HEK293 (cell line): ENCODE results near the gene SLC26A11.

ENCODE experiments used
- CTCF ChIA-PET: fragments of 350-600 bp; formaldehyde crosslinking; extraction: SDS; loops from one replicate; lab custom pipeline; 2021; ENCODE audit warnings: antibody characterized with exemption; lab: Yijun Ruan, JAX
- POLR2A ChIA-PET: fragments of 300-600 bp; formaldehyde crosslinking; extraction: SDS; loops from one replicate; lab custom pipeline; 2020; ENCODE audit warnings: antibody characterized with exemption, inconsistent platforms; lab: Yijun Ruan, JAX
- H3K27ac ChIP-seq: fragments of 200-500 bp; sonication (Bioruptor generic); 2 replicates; pipeline ENCODE4 v1.5.1; 2014; ENCODE audit warnings: low read depth, low read length, control low read depth, inconsistent platforms; ENCODE audit errors: extremely low read depth
- H3K36me3 ChIP-seq, 2 experiments: fragments of 200-500 bp in 1 of 2; sonication (Bioruptor generic) in 1 of 2; 1 replicate in 1 of 2; 2 replicates in 1 of 2; pipeline ENCODE4 v1.5.1; 2014 to 2017; ENCODE audit warnings: inconsistent platforms in 2 of 2, low read length in 2 of 2; ENCODE audit not compliant: control insufficient read depth in 2 of 2, insufficient read depth in 1 of 2
- H3K4me1 ChIP-seq: fragments of 200-500 bp; sonication (Bioruptor generic); 2 replicates; pipeline ENCODE4 v1.5.1; 2014; ENCODE audit warnings: mild to moderate bottlenecking, low read length, inconsistent platforms; ENCODE audit not compliant: control insufficient read depth, insufficient read depth
- H3K4me3 ChIP-seq: 2 replicates; pipeline ENCODE4 v1.5.1; 2011; ENCODE audit warnings: low read depth, mild to moderate bottlenecking, control low read depth, low read length, moderate library complexity
- H3K9me3 ChIP-seq: fragments of 200-500 bp; sonication (Bioruptor generic); 2 replicates; pipeline ENCODE4 v1.5.1; 2014; ENCODE audit warnings: low read depth, low read length, inconsistent platforms; ENCODE audit not compliant: control insufficient read depth, insufficient read depth
- IKZF3 ChIP-seq: fragments of 450-650 bp; IDR thresholded peaks from 2 replicates; pipeline ENCODE4 v1.5.0; 2018; ENCODE audit warnings: missing biosample characterization, mild to moderate bottlenecking, missing genetic modification characterization, moderate library complexity
- KLF7 ChIP-seq: fragments of 450-650 bp; formaldehyde crosslinking; IDR thresholded peaks from 2 replicates; pipeline ENCODE4 v1.5.1; 2016; ENCODE audit warnings: missing biosample characterization, missing genetic modification characterization, borderline replicate concordance
- MEIS1 ChIP-seq: sonication (generic); formaldehyde crosslinking; IDR thresholded peaks from 2 replicates; pipeline ENCODE4 v1.8.1; 2022; ENCODE audit warnings: missing genetic modification reagents, mild to moderate bottlenecking, borderline replicate concordance
- PBX3 ChIP-seq: sonication (generic); formaldehyde crosslinking; IDR thresholded peaks from 2 replicates; pipeline ENCODE4 v1.8.1; 2022; ENCODE audit warnings: mild to moderate bottlenecking, moderate library complexity, missing genetic modification reagents
- RBAK ChIP-seq: fragments of 450-650 bp; formaldehyde crosslinking; IDR thresholded peaks from 2 replicates; pipeline ENCODE4 v1.5.1; 2016; ENCODE audit warnings: missing biosample characterization, missing genetic modification characterization
- SCRT1 ChIP-seq: fragments of 450-650 bp; formaldehyde crosslinking; IDR thresholded peaks from 2 replicates; pipeline ENCODE4 v1.5.1; 2016; ENCODE audit warnings: missing biosample characterization, missing genetic modification characterization, borderline replicate concordance
- ZBTB1 ChIP-seq: fragments of 450-650 bp; formaldehyde crosslinking; IDR thresholded peaks from 2 replicates; pipeline ENCODE4 v1.5.1; 2016; ENCODE audit warnings: missing biosample characterization, missing genetic modification characterization
- ZBTB48 ChIP-seq: fragments of 450-650 bp; formaldehyde crosslinking; IDR thresholded peaks from 2 replicates; pipeline ENCODE4 v1.5.1; 2016; ENCODE audit warnings: missing biosample characterization, missing genetic modification characterization
- ZBTB8A ChIP-seq: fragments of 450-650 bp; formaldehyde crosslinking; IDR thresholded peaks from 2 replicates; pipeline ENCODE4 v1.5.1; 2016; ENCODE audit warnings: missing biosample characterization, missing genetic modification characterization
- ZNF114 ChIP-seq: fragments of 450-650 bp; formaldehyde crosslinking; IDR thresholded peaks from 2 replicates; pipeline ENCODE4 v1.5.0; 2017; ENCODE audit warnings: missing biosample characterization, missing genetic modification characterization
- ZNF155 ChIP-seq: fragments of 450-650 bp; formaldehyde crosslinking; IDR thresholded peaks from 2 replicates; pipeline ENCODE4 v1.5.1; 2016; ENCODE audit warnings: missing biosample characterization, missing genetic modification characterization
- ZNF18 ChIP-seq: fragments of 450-650 bp; formaldehyde crosslinking; IDR thresholded peaks from 2 replicates; pipeline ENCODE4 v1.5.1; 2016; ENCODE audit warnings: missing biosample characterization, missing genetic modification characterization
- ZNF2 ChIP-seq: fragments of 450-650 bp; formaldehyde crosslinking; IDR thresholded peaks from 2 replicates; pipeline ENCODE4 v1.5.1; 2016; ENCODE audit warnings: missing biosample characterization, missing genetic modification characterization
- ZNF214 ChIP-seq: fragments of 450-650 bp; formaldehyde crosslinking; IDR thresholded peaks from 2 replicates; pipeline ENCODE4 v1.5.1; 2017; ENCODE audit warnings: missing biosample characterization, mild to moderate bottlenecking, missing genetic modification characterization, borderline replicate concordance
- ZNF26 ChIP-seq: fragments of 450-650 bp; formaldehyde crosslinking; IDR thresholded peaks from 2 replicates; pipeline ENCODE4 v1.5.1; 2016; ENCODE audit warnings: missing biosample characterization, missing genetic modification characterization
- ZNF311 ChIP-seq: fragments of 450-650 bp; formaldehyde crosslinking; IDR thresholded peaks from 2 replicates; pipeline ENCODE4 v1.5.1; 2017; ENCODE audit warnings: missing biosample characterization, missing genetic modification characterization, borderline replicate concordance
- ZNF366 ChIP-seq: fragments of 450-650 bp; formaldehyde crosslinking; conservative IDR thresholded peaks from 2 replicates; pipeline ENCODE4 v1.5.1; 2016; ENCODE audit warnings: missing biosample characterization, missing genetic modification characterization
- ZNF37A ChIP-seq: fragments of 450-650 bp; IDR thresholded peaks from 2 replicates; pipeline ENCODE4 v1.5.1; 2018; ENCODE audit warnings: missing biosample characterization, missing genetic modification characterization
- ZNF404 ChIP-seq: fragments of 450-650 bp; formaldehyde crosslinking; IDR thresholded peaks from 2 replicates; pipeline ENCODE4 v1.5.1; 2017; ENCODE audit warnings: missing biosample characterization, missing genetic modification characterization
- ZNF426 ChIP-seq: fragments of 450-650 bp; formaldehyde crosslinking; IDR thresholded peaks from 2 replicates; pipeline ENCODE4 v1.5.1; 2017; ENCODE audit warnings: missing biosample characterization, missing genetic modification characterization, mild to moderate bottlenecking, inconsistent platforms, moderate library complexity
- ZNF600 ChIP-seq: fragments of 450-650 bp; formaldehyde crosslinking; IDR thresholded peaks from 2 replicates; pipeline ENCODE4 v1.5.1; 2016; ENCODE audit warnings: missing biosample characterization, missing genetic modification characterization
- ZNF626 ChIP-seq: fragments of 450-650 bp; sonication (Bioruptor Pico); formaldehyde crosslinking; IDR thresholded peaks from 2 replicates; pipeline ENCODE4 v1.5.1; 2018; ENCODE audit warnings: missing biosample characterization, missing genetic modification characterization, inconsistent platforms
- ZNF645 ChIP-seq: fragments of 450-650 bp; formaldehyde crosslinking; IDR thresholded peaks from 2 replicates; pipeline ENCODE4; 2016; ENCODE audit warnings: missing biosample characterization, missing genetic modification characterization
- ZNF660 ChIP-seq: fragments of 450-650 bp; IDR thresholded peaks from 2 replicates; pipeline ENCODE4 v1.5.1; 2018; ENCODE audit warnings: missing biosample characterization, mild to moderate bottlenecking, missing genetic modification characterization
- ZNF664 ChIP-seq: fragments of 450-650 bp; formaldehyde crosslinking; IDR thresholded peaks from 2 replicates; pipeline ENCODE4 v1.5.1; 2016; ENCODE audit warnings: missing biosample characterization, missing genetic modification characterization
- ZNF670 ChIP-seq: fragments of 450-650 bp; formaldehyde crosslinking; IDR thresholded peaks from 2 replicates; pipeline ENCODE4 v1.5.1; 2016; ENCODE audit warnings: missing biosample characterization, missing genetic modification characterization, low read depth
- ZNF704 ChIP-seq: fragments of 450-650 bp; formaldehyde crosslinking; IDR thresholded peaks from 2 replicates; pipeline ENCODE4 v1.5.1; 2016; ENCODE audit warnings: missing biosample characterization, missing genetic modification characterization
- ZNF707 ChIP-seq: fragments of 450-650 bp; formaldehyde crosslinking; IDR thresholded peaks from 2 replicates; pipeline ENCODE4 v1.5.1; 2016; ENCODE audit warnings: missing biosample characterization, missing genetic modification characterization
- ZSCAN23 ChIP-seq: fragments of 450-650 bp; formaldehyde crosslinking; IDR thresholded peaks from 2 replicates; pipeline ENCODE4 v1.5.1; 2016; ENCODE audit warnings: missing biosample characterization, missing genetic modification characterization
- ZSCAN30 ChIP-seq: fragments of 450-650 bp; IDR thresholded peaks from 2 replicates; pipeline ENCODE4 v1.5.1; 2018; ENCODE audit warnings: missing biosample characterization, mild to moderate bottlenecking, missing genetic modification characterization, moderate library complexity

Gene SLC26A11

GRCh38 chr17:80195141-80195540 lies 25.1 kb upstream of the SLC26A11 start:
- no peaks in the 10 kb centered on the region for H3K9me3 ChIP-seq
- POLR2A ChIA-PET = no interaction called here
- H3K4me1 ChIP-seq = no peaks in the 10 kb centered on the region
- CTCF ChIA-PET = interaction anchor here (0.6 to 4.0 kb wide), 14 partner anchors 9 to 736 kb away, joined by 3 to 48 read pairs (median 3); no protein-coding TSS in a partner anchor
- no peak for TF ChIP-seq ZNF366 (tag by site-specific recombination)
- no peak for TF ChIP-seq PBX3 (CRISPR knock-in tag)
- no peak for TF ChIP-seq ZNF670 (tag by site-specific recombination)
- TF ChIP-seq ZNF707 (tag by site-specific recombination) = no peak
- no peak for TF ChIP-seq IKZF3 (tag by site-specific recombination)
- no peak for TF ChIP-seq ZNF114 (tag by site-specific recombination)
- no peak for TF ChIP-seq ZNF37A (tag by site-specific recombination)
- no peak for TF ChIP-seq ZBTB8A (tag by site-specific recombination)
- no peak for TF ChIP-seq ZNF155
- TF ChIP-seq ZNF18 (tag by site-specific recombination) = no peak
- no peak for TF ChIP-seq ZNF26 (tag by site-specific recombination)
- TF ChIP-seq ZNF704 = no peak
- no peak for TF ChIP-seq ZNF600 (tag by site-specific recombination)
- TF ChIP-seq ZNF426 (tag by site-specific recombination) = no peak
- H3K27ac ChIP-seq = no peak overlapping the region
- no peak overlapping the region for H3K4me3 ChIP-seq
- H3K36me3 ChIP-seq = no peaks in the 10 kb centered on the region

- Histone ChIP-seq H3K27ac (no peak overlapping the region), H3K9me3 (no peaks in the 10 kb centered on the region), H3K4me3 (no peak overlapping the region), H3K36me3 (no peaks in the 10 kb centered on the region), H3K4me1 (no peaks in the 10 kb centered on the region)
- CTCF ChIA-PET = interaction anchor here (0.6 to 4.0 kb wide), 29 partner anchors 9 to 735 kb away, joined by 3 to 48 read pairs (median 3); no protein-coding TSS in a partner anchor
- POLR2A ChIA-PET = no interaction called here
- TF ChIP-seq ZNF645 (tag by site-specific recombination) (no peak), RBAK (tag by site-specific recombination) (no peak), MEIS1 (CRISPR knock-in tag) (no peak), ZNF214 (tag by site-specific recombination) (no peak), ZNF2 (peak; percentile 98), SCRT1 (tag by site-specific recombination) (no peak), ZBTB1 (tag by site-specific recombination) (no peak), ZNF664 (no peak), ZNF311 (no peak), ZBTB48 (tag by site-specific recombination) (no peak), ZNF626 (no peak), ZSCAN30 (tag by site-specific recombination) (peak; percentile 95), ZNF404 (tag by site-specific recombination) (no peak), ZSCAN23 (tag by site-specific recombination) (peak; percentile 70; the same call in 1 of the 2 replicates), ZNF660 (0 out of 2 replicates have a peak, but pooled peaks have one; percentile 53), KLF7 (no peak)
These were observed 24.3 kb upstream of the SLC26A11 start for GRCh38 chr17:80195671-80196529.
